ENCODE results near the gene NHS.

- TF ChIP-seq POLR2A (IDR thresholded peaks at IDR 0.05): no peak
- TF ChIP-seq POLR2AphosphoS5 (IDR thresholded peaks at IDR 0.05): no peak
- no peak for TF ChIP-seq EP300 (IDR thresholded peaks at IDR 0.05)
- TF ChIP-seq CTCF (IDR thresholded peaks at IDR 0.05): no peak
Observed at GRCh38 chrX:17525762-17526555, 151.0 kb downstream of the NHS start.
